SH-SY5Y (cell line): ENCODE measurements around the gene CCR2.

ENCODE experiments used
- GATA2 ChIP-seq: IDR thresholded peaks from 2 replicates; pipeline ENCODE4 v1.6.1; 2011; ENCODE audit warnings: mild to moderate bottlenecking, low read depth, low read length
- GATA3 ChIP-seq: IDR thresholded peaks from 2 replicates; pipeline ENCODE4 v1.6.1; 2011; ENCODE audit warnings: low read depth, mild to moderate bottlenecking, low read length, moderate library complexity

DNA sequence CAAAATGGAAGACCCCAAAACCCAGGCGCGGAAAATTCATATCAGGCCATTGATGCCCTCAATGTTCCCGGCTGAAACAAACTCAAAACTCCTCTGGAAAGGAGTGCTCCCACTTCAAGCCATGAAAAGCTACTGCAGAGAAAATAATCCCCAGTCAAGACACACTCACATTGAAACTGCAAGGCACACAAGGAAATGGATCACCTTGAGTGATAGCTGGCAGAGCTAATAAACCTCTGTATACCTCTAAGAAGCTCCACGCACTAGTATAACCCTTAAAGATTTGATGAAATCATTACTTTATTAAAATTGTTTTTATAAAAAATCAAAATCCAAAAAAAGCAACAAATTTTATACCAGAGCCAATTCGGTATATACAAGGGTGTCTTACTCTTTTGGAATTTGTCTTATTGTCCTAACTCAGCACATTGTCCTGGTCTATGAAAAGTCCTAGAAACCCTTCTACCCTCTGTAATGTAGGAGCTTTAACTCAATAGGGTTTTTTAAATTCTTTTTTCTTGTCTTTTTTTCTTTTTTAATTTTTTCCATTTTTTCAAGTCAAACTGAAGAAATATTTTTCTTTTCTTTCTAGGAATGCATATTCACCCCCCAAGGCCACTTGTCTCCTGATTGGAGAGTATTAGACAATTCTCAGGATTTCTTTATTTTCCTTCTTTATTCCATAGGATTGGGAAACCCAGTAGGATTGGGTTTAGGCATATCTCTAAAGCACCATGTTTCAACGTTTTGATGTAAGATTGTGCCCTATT is 44.5 kb downstream of the CCR2 start:
- TF ChIP-seq GATA2: no peak
- no peak for TF ChIP-seq GATA3
